Adrenal gland (tissue), 12 donors: ENCODE measurements around the gene VEGFC. TPM values are rescaled to one million over a fixed set of nuclear protein-coding genes. Genes with fewer than 3 reads are reported as not detected.
A peak's percentile ranks its signal among the peaks of the same experiment; 100 is the strongest.

Source experiments
- DNase-seq, 7 donors: peaks; one replicate each; pipeline ENCODE4 v3.0.0-alpha.2; 2019 to 2020
- H3K27ac ChIP-seq, 5 donors: fragments of 200-600 bp; sonication (generic) in 4 of 5; 1 replicate in 3 of 5; 2 replicates in 2 of 5; pipeline versions ENCODE4 v1.5.1 to v1.8.0; 2016 to 2020; ENCODE audit warnings: mild to moderate bottlenecking in 1 of 5
- H3K27me3 ChIP-seq: fragments of 200-600 bp; 2 replicates; pipeline ENCODE4 v1.8.0; 2021
- H3K36me3 ChIP-seq, 2 donors: fragments of 200-600 bp; replicated peaks in 1 of 2; 1 replicate in 1 of 2; 2 replicates in 1 of 2; pipeline versions ENCODE4 v1.5.1 to v1.8.0; 2018 to 2022
- H3K4me1 ChIP-seq, 2 donors: fragments of 200-600 bp; replicated peaks in 1 of 2; 1 replicate in 1 of 2; 2 replicates in 1 of 2; pipeline versions ENCODE4 v1.5.1 to v1.8.0; 2018 to 2021
- H3K4me3 ChIP-seq, 4 donors: fragments of 200-600 bp; sonication (generic) in 3 of 4; one replicate each; pipeline ENCODE4 v1.5.1; 2016 to 2018
- H3K9me3 ChIP-seq, 3 donors: fragments of 200-600 bp; sonication (generic) in 1 of 3; replicated peaks in 1 of 3; 1 replicate in 2 of 3; 2 replicates in 1 of 3; pipeline versions ENCODE4 v1.5.1 to v1.8.0; 2016 to 2021
- POLR2A ChIP-seq, 2 donors: fragments of 450-650 bp; IDR thresholded peaks; one replicate each; pipeline ENCODE4 v1.6.1; 2017; ENCODE audit warnings: antibody characterized with exemption in 2 of 2, mild to moderate bottlenecking in 2 of 2, moderate library complexity in 1 of 2
- WGBS, 4 donors: extraction: QIAGEN DNeasy Blood & Tissue Kit in 2 of 4; methylation state at CpG; one replicate each; pipeline versions ENCODE4 v1.1.5 to v1.1.7; 2013 to 2017; 5-methylcytosine and 5-hydroxymethylcytosine counted together
- intact Hi-C, 2 donors: fragments of 100-400 bp; cut with DNase I; formaldehyde crosslinking; loops; one replicate each; pipeline versions ENCODE4 v1.14.1 to v1.15.0; 2022 to 2023
- polyA plus RNA-seq, 3 donors: library from polyadenylated mRNA; stranded (reverse); fragments of 200-250 nt in 2 of 3; fragments of 350-450 nt in 1 of 3; fragmentation: Illumina TruSeq in 1 of 3; extraction: RNeasy Lipid Tissue Mini Kit (QIAGEN cat#74804) in 1 of 3; gene quantifications; one replicate each; pipeline ENCODE4 v1.2.3, GENCODE V29; 2013 to 2014
- total RNA-seq, 9 donors: library from RNA; depleted of rRNA in 4 of 9; stranded (reverse); fragments of >200 nt in 4 of 9; fragments of 120-200 nt in 1 of 9; fragmentation: NEBNext Ultra II Directional in 1 of 9; extraction: Animal tissue kit (Norgen Biotek cat#: 25700) in 1 of 9; gene quantifications; one replicate each; pipeline versions ENCODE4 v1.1.0 to v1.2.4, GENCODE V29; 2013 to 2023
- TF ChIP-seq, protein P1 (sequence below), 6 experiments: fragments of 450-650 bp in 4 of 6; fragments of 200-600 bp in 2 of 6; sonication (generic) in 1 of 6; IDR thresholded peaks; 1 replicate in 5 of 6; 2 replicates in 1 of 6; pipeline versions ENCODE4 v1.5.1 to v1.8.0; 2016 to 2021; ENCODE audit warnings: antibody characterized with exemption in 6 of 6, mild to moderate bottlenecking in 2 of 6, moderate library complexity in 1 of 6
- donor health status: healthy with polysubstance abuse.
- donor health status: Bipolar disorder and iron deficiency.
- donor health status: DM: yes; HTN: yes; CAD: no.
- donor health status: DM: no; HTN: no; CAD: no.
- donor health status: DM: no; HTN: no; CAD: no.
- donor health status: DM: yes; HTN: yes; CAD: no.

Gene VEGFC
- total and polyA plus RNA-seq, 12 donors, result 2.9 to 30.7 (median 8.2) TPM

DNA sequence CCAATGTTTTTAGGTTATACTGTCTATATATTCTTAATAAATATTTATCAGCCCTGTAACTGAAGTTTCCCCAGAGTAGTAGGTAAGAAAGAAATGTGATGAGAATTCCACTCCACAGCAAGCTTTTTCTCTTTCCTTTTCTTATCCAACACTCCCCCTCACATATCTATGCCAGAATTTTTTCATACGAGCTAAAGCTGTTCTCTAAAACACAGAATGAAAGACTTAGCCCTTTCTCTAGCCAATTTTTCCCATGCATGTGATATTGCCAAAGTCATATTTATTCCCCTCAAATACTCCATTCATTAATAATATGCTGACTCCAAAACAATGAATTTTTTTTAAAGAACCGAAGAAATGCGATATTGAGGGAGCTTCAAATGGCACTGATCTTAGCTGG is 32.3 kb downstream of the VEGFC start:
- WGBS, 4 donors, result 81 to 88% (median 84%) methylated on average over 3 of the region's 3 CpGs
- Histone ChIP-seq H3K27me3 (no peaks in the 10 kb centered on the region), H3K9me3 (no peaks in the 10 kb centered on the region), H3K4me1 (peaks cover 0 to 4% of the 10 kb centered on the region in 2 donors), H3K36me3 (no peaks in the 10 kb centered on the region), H3K27ac (no peak overlapping the region), H3K4me3 (no peak overlapping the region)
- no peak for DNase-seq
- intact Hi-C loops, result no loop called here
- no peak for TF ChIP-seq POLR2A (IDR thresholded peaks at IDR 0.05)
- TF ChIP-seq, protein P1, sequence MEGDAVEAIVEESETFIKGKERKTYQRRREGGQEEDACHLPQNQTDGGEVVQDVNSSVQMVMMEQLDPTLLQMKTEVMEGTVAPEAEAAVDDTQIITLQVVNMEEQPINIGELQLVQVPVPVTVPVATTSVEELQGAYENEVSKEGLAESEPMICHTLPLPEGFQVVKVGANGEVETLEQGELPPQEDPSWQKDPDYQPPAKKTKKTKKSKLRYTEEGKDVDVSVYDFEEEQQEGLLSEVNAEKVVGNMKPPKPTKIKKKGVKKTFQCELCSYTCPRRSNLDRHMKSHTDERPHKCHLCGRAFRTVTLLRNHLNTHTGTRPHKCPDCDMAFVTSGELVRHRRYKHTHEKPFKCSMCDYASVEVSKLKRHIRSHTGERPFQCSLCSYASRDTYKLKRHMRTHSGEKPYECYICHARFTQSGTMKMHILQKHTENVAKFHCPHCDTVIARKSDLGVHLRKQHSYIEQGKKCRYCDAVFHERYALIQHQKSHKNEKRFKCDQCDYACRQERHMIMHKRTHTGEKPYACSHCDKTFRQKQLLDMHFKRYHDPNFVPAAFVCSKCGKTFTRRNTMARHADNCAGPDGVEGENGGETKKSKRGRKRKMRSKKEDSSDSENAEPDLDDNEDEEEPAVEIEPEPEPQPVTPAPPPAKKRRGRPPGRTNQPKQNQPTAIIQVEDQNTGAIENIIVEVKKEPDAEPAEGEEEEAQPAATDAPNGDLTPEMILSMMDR (IDR thresholded peaks at IDR 0.05), result no peak

DNA sequence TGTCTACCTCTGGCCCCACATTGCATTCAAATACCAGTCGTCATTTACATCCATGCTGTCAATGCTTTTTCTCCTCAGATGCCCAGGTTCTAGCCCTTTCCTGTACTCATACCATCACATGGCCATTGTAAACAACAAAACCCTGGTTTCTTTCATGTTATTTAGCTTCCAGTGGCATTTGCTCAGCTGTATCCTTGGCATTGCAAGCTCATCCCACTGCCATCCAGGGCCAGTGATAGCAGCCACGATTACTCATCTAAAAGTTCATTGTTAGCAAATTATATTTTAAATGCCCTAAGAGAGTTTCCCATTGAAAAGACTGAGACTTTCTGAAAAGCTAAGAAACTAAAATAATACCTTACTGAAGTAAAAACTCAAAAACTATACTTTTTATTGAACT is 34.0 kb downstream of the VEGFC start:
- H3K4me1 ChIP-seq, result peaks cover 0 to 4% of the 10 kb centered on the region in 2 donors
- no peak overlapping the region for H3K4me3 ChIP-seq
- no peaks in the 10 kb centered on the region for H3K27me3 ChIP-seq
- WGBS, 4 donors, result 46 to 53% (median 49%) methylated on average over 2 of the region's 2 CpGs
- no peaks in the 10 kb centered on the region for H3K9me3 ChIP-seq
- H3K27ac ChIP-seq, result peak overlapping the region in 1 of 5 donors; percentile 37
- no peaks in the 10 kb centered on the region for H3K36me3 ChIP-seq
- peak; percentile 32 to 66 (median 55) for DNase-seq
- intact Hi-C loops, result no loop called here
- no peak for TF ChIP-seq POLR2A (IDR thresholded peaks at IDR 0.05)
- TF ChIP-seq, protein P1 (IDR thresholded peaks at IDR 0.05), result no peak

DNA sequence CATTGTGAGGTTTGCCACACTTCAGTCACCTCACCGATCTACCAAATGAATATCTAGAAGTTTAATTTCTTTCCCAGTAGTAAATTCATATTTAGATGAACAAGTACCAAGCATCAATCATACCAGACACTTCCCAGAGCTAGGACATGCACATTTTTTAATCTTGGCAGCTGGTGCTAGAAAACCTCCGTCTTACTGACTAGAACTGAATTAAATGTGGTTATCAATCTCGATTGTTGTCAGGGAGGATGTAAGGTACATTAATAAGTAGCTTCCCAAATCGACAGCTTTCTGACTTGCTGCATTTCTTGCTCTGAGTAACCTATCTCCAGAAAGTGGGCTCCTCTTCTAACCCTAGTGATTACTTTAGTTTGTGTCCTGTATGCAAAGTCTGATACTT is 34.4 kb downstream of the VEGFC start:
- intact Hi-C loops, result no loop called here
- no peaks in the 10 kb centered on the region for H3K36me3 ChIP-seq
- H3K27me3 ChIP-seq, result no peaks in the 10 kb centered on the region
- WGBS, 4 donors, result 65 to 83% (median 66%) methylated on average over 4 of the region's 4 CpGs
- no peak for TF ChIP-seq POLR2A (IDR thresholded peaks at IDR 0.05)
- TF ChIP-seq, protein P1 (IDR thresholded peaks at IDR 0.05), result no peak
- peak overlapping the region in 1 of 5 donors; percentile 37 for H3K27ac ChIP-seq
- DNase-seq, result no peak
- no peaks in the 10 kb centered on the region for H3K9me3 ChIP-seq
- H3K4me1 ChIP-seq, result peaks cover 0 to 4% of the 10 kb centered on the region in 2 donors
- H3K4me3 ChIP-seq, result no peak overlapping the region

DNA sequence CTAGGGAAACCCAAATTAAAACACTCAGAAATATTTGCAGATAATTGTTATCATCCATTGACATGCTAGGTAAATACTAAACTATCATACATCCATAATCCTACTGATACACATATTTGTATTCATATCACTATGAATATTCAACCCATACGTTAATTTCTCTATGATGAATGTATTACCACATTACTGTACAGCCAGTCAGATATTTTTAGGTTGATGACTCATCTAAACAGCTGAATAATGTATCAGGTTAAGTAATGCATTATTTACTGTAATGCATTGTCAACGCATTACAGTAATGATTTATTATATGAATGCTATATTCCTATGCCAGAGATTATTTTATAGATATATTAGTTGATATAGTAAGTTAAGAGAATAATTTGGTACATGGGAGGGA is 37.1 kb downstream of the VEGFC start:
- peaks cover 0 to 4% of the 10 kb centered on the region in 2 donors for H3K4me1 ChIP-seq
- no peaks in the 10 kb centered on the region for H3K36me3 ChIP-seq
- no peak for DNase-seq
- intact Hi-C loops, result no loop called here
- no peak overlapping the region for H3K27ac ChIP-seq
- WGBS, 4 donors, result 69 to 77% (median 74%) methylated on average over 2 of the region's 2 CpGs
- TF ChIP-seq, protein P1 (IDR thresholded peaks at IDR 0.05), result no peak
- TF ChIP-seq POLR2A (IDR thresholded peaks at IDR 0.05), result no peak
- H3K27me3 ChIP-seq, result no peaks in the 10 kb centered on the region
- H3K4me3 ChIP-seq, result no peak overlapping the region
- no peaks in the 10 kb centered on the region for H3K9me3 ChIP-seq
